Stimulated activated CD8-positive, alpha-beta memory T cell treated with anti-CD3 and anti-CD28 coated beads, Interleukin-4, amount 100 ng/mL, for 48 hours (primary cell): ENCODE data around the gene C16orf92.
"Not testable (repeated sequence)": the region's sequence is repeated elsewhere in the genome, so short reads cannot be mapped to it uniquely, and the experiment has no call there.

ENCODE experiments used
- DNase-seq: peaks from one replicate; pipeline ENCODE4 v3.0.0-alpha.2; 2020

Gene C16orf92

DNA sequence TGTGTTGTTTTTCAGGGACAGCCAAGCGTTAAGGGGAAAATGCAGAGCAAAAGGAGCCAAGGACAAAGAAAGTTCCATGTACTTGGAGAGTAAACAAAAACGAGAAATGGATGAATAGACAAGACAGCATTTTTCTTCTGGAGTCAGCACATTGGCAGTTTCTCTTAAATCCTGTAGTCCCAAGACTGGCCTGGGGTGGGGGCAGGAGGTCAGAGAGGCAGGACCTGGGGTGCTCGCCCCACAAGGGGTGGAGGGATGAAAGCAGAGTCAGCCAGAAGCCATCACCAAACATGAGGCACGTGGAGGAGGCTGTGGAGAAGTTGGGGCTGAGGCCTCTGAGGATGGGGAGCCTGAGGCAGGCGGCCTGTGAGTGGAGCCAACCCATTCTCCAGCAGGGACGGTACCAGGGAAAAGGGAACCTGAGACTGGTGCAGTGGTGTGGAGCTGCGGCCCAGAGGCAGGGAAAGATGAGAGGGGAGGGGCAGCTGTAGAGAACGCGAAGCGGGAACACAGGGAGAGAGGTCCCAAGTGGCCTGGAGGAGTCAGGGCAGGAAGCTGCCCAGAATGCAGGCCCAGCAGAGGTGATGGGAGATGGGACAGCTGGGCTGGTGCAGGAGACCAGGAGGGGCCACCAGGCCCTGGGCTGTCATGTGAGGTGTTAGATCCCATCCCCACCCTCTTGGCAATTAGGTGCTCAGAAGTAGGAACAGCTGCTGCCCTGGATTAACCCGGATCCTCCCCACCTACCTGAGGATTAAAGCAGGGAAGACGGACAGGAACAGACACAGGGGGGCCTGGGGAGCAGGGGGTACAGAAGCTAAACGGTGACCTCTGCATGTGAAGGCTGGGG lies 4.8 kb downstream of the C16orf92 start:
- DNase-seq: no peak

GRCh38 chr16:30028438-30029076 lies 5.6 kb downstream of the C16orf92 start:
- DNase-seq: peak; percentile 58

GRCh38 chr16:30030011-30030685 lies 7.2 kb downstream of the C16orf92 start:
- DNase-seq: no peak

- no peak for DNase-seq
Observed at GRCh38 chr16:30030841-30031413, 7.9 kb downstream of the C16orf92 start, which contains the start of gene TLCD3B. TLCD3B (minus strand) TSS chr16:30031271; CDS start chr16:30030527, 744 bp downstream.

DNA sequence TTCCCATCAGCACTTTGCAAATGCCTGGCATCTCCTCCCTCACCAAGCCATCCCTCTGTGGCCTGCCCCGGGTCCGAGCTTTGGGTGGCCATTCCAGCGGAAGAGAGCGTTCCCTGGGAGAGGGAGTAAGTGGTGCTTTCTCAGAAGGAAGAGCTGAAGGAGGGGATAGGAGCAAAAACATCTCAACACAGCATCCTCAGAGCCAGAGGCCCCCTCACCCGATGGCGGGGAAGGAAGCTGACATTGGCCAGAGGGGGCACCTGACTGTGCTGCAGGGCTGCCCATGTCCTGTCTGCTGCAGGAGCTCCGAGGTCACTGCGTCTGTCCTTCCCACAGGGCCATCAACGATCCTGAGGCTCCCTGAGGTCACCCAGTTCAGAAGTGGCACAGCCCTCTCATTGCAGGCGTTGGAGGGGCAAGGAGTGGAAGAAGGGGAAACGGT lies 8.5 kb downstream of the C16orf92 start:
- no peak for DNase-seq

DNA sequence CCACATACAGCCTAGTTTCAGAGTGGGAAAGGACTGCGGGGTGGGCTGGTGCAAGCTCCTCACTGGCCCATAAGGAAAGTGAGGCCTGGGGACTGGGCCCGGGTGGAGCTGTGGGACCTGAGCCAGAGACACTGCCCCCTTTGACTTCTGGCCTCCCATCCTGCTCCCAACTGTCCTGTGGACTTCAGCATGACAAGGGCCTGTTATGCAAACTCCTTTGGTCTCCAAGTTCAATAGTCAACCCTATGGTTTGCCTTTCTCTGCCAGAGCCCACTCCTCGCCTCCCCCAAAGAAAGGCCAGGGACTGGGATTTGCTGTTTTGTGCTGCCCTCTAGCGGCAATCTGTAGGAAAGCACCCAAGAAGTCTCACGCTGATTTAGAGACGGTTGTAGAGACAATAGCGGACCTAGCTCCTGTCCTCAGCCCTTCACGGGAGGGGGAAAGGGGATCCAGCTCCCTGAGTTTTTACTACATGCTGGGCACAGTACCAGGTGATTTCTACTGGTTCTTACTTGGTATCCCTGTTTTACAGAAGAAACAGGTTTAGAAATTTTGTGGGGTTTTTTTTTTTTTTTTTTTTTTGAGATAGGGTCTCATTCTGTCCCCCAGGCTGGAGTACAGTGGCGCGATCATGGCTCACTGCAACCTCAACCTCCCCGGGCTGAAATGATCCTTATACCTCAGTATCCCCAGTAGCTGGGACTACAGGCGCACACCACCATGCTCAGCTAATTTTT lies 9.3 kb downstream of the C16orf92 start:
- DNase-seq: peak; percentile 77

DNA sequence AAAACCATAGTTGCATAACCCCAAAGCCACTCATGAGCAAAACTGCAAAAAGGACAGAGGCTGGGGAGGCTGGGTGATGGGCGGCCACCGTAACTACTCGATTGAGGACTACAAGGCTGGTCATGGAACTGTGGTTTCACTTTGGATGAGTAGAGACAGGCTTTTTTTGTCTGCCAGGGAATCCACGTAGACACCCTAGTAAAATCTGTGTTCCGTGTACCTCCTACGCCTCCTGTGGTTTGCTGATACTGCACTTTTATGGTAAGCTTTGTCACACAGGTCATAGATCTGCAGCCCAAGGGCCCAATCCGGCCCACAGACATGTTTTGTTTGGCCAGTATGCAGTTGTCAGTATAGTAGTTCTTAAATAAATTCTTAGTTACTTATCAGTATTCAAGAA lies 10.3 kb downstream of the C16orf92 start:
- DNase-seq: no peak

DNA sequence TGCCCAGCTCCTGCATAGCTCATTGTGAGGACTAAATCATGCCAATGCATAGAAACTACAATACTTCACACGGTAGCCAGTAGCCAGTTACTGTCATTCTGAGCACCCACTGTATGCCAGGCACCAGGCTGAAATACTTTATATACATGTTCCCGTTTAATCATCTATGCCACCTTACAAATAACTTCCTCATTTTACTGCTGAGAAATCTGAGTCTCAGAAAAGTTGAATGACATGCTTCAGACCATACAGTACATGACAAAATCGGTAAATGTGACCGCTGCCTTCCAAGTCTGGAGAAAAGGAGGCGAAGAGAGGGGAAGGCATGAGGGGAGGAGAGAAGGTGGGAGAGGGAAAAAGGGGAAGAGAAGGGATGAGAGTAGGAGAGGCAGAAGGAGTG lies 17.2 kb downstream of the C16orf92 start:
- no peak for DNase-seq

DNA sequence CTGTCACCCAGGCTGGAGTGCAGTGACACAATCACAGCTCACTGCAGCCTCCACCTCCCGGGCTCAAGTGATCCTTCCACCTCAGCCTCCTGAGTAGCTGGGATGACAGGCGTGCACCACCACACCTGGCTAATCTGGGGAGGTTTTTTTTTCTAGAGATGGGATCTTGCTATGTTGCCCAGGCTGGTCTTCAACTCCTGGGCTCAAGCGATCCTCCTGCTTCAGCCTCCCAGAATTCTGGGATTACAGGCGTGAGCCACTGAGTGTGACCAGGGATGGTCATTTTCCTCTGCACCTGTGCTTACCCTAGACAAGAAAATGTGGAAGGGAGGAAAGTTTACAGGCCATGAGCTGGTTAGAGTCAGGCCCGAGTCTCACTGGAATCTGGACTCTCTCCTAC lies 17.7 kb downstream of the C16orf92 start:
- not testable (repeated sequence) for DNase-seq

- no peak for DNase-seq
Observed at GRCh38 chr16:30041841-30042240, 18.8 kb downstream of the C16orf92 start.

- no peak for DNase-seq
Observed at GRCh38 chr16:30046178-30046577, 23.2 kb downstream of the C16orf92 start.

DNA sequence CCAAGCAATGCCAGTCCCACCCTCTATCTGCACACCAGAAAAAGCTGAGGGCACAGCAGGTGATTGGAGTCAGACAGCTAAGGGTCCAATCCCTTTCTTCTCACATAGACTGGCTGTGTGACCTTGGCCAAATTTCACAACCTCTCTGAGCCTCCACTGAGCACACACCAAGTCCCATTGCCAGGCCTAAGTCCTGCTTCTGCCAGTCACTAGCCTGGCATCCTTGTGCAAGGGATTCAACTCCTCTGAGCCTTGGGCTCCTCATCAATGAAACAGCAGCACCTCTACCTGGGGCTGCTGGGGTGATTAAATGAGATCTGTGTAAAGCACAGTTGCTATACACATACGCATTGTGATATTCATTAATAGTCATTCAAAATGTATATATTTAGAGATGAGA lies 23.6 kb downstream of the C16orf92 start:
- DNase-seq: no peak

GRCh38 chr16:30049871-30050270 lies 26.9 kb downstream of the C16orf92 start:
- DNase-seq: no peak

- DNase-seq: no peak
Observed at GRCh38 chr16:30051518-30051917, 28.5 kb downstream of the C16orf92 start.

DNA sequence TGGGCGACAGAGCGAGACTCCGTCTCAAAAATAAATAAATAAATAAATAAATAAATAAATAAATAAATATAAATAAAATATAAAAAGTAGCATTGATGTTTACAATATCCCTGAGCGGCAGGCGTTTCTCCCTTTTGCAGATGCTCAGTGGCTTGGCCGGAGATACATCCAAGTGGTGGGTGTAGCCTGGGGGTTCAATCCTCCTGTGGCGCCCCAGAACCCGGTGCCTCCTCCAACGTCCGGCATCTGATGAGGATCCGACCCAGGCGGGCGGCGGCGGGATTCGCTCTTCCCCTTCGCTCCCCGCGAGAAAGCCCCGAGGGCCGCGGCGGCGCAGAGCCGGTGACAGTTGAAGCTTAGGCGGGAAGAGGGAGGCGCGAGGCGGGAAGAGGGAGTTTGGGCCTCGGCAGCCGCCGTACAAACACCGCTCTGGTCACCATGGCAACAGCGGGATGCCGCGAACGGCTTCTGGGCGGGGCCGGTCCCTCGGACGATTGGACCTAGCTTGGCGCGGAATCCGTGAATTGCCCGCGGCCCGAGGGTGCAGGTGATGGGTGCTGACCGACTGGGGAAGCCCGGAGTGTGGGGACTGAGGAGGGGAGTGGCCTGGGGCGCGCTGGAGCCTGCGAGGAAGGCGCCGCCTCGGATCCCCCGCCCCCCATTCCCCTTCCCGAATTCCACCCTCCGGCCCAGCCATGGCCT lies 29.8 kb downstream of the C16orf92 start:
- peak; percentile 98 for DNase-seq

DNA sequence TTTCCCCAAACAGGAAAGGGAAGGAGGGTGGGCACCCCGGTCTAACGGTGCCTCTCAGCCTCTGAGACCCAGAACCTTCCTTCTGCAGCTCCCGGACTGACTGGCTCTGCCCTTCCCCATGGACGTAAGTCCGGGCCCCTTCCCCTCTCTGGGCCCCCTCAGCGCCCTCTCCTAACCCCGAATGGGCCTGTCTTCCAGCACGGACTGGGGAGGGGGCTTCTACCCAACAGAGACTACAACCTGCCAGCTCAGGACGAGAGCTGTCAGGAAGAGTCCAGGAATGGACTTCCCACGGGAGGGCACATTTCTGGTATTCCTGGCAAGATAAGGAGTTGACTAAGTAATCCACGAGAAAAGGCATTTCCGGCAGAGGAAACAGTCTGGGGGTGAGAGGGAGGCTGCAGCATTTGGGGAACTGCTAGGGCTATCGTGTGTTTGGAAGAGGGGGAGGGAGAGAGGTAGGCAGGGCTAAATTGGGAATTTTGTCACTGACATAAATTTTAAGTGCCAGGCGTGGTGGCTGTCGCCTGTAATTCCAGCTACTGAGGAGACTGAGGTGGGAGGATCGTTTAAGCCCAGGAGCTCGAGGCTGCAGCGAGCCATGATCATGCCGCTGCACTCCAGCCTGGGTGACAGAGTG lies 30.5 kb downstream of the C16orf92 start:
- no peak for DNase-seq

DNA sequence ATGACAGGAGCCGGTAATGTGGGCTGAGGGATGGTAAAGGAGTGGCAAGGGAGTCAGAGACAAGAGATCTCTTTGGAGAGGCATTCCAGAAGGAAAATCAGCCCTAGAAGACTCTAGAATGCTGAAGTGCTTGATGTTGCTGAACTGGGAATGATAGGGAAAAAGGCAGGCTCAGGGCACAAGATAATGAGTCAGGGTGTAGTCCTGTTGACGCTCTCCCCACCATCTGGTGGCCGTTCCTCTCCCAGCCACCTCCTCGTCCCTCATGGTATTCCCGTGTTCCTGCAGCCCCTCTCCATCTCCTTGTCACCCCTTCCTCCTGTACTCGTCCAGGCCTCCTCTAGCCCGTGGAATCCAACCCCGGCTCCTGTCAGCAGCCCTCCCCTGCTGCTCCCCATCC lies 31.5 kb downstream of the C16orf92 start:
- DNase-seq: no peak

DNA sequence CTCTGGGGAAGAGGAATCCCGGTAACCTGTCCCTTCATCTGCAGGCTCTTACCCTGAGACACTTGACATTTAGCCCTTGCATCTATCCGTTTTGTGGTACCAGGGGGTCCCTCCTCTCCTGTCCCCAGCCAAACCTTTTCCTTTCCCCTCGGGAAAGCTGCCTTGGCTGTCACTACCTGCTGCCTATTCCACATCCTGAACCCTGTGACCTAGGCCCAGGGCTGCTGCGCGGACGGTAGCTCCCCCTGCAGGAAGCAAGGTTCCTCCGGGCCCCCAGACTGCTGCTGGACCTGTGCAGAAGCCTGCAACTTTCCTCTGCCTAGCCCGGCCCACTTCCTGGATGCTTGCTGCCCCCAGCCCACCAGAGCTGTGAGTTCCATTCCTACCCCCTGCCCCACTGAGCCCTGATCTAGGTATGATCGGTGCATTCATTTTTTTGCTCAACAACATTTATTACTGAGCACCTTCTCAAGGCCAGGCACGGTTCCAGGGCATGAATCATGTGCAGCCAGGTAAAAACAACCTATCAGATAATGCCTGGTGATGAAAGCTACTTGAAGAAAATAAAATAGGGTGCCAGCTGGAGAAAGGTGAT lies 32.1 kb downstream of the C16orf92 start:
- DNase-seq: peak; percentile 78

DNA sequence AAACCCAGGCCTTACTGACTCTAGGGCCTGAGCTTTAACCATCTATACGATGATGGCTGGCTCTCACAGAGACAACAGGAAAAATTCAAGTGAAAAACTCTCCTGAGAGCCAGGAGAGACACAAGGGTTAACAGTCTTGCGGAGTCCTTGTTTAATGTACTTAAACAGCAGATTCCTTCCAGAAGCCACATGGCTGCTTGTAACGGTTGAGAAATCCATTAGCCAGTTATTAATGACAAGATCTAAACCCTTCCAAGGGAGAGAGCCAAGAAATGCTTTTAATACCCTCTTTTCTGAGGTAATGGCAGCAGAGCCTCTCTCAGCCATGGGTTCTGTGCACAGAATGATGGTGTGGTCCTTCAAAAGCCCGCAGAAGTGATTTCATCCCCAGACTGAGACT lies 37.3 kb downstream of the C16orf92 start:
- no peak for DNase-seq

GRCh38 chr16:30060836-30061554 lies 38.0 kb downstream of the C16orf92 start:
- no peak for DNase-seq
